ENCODE results near the gene TIGD4.
A peak's percentile ranks its signal among the peaks of the same experiment; 100 is the strongest.

The TIGD4 gene

GRCh38 chr4:152779513-152780266 is at the start of gene TIGD4, which contains the start of gene ARFIP1:
Gene TIGD4 (minus strand): TSS chr4:152779730. CDS start chr4:152771004, 8,726 bp downstream.
Gene ARFIP1 (plus strand): TSS chr4:152779954. CDS start chr4:152829634, 49,680 bp downstream.
- peak; percentile 96 for DNase-seq (ENCODE audit: low spot score)

GRCh38 chr4:152828122-152828521 is 48.6 kb upstream of the TIGD4 start:
- no peak for DNase-seq (ENCODE audit: low spot score)

- no peak for DNase-seq (ENCODE audit: low spot score)
Measured at GRCh38 chr4:152825336-152825735, 45.8 kb upstream of the TIGD4 start.

- DNase-seq (ENCODE audit: low spot score), result no peak
Measured at GRCh38 chr4:152824561-152824960, 45.0 kb upstream of the TIGD4 start.

GRCh38 chr4:152822323-152822722 is 42.8 kb upstream of the TIGD4 start:
- no peak for DNase-seq (ENCODE audit: low spot score)

- DNase-seq (ENCODE audit: low spot score), result no peak
Measured at GRCh38 chr4:152820073-152820472, 40.5 kb upstream of the TIGD4 start.

- DNase-seq (ENCODE audit: low spot score), result no peak
Measured at GRCh38 chr4:152819026-152819645, 39.6 kb upstream of the TIGD4 start.

- no peak for DNase-seq (ENCODE audit: low spot score)
Measured at GRCh38 chr4:152817331-152817730, 37.8 kb upstream of the TIGD4 start.

- DNase-seq (ENCODE audit: low spot score), result no peak
Measured at GRCh38 chr4:152815078-152815477, 35.5 kb upstream of the TIGD4 start.

- no peak for DNase-seq (ENCODE audit: low spot score)
Measured at GRCh38 chr4:152810715-152811287, 31.3 kb upstream of the TIGD4 start.

GRCh38 chr4:152808670-152809069 is 29.1 kb upstream of the TIGD4 start:
- DNase-seq (ENCODE audit: low spot score), result no peak

- no peak for DNase-seq (ENCODE audit: low spot score)
Measured at GRCh38 chr4:152807294-152807829, 27.8 kb upstream of the TIGD4 start.

- DNase-seq (ENCODE audit: low spot score), result no peak
Measured at GRCh38 chr4:152806501-152807125, 27.1 kb upstream of the TIGD4 start.

- DNase-seq (ENCODE audit: low spot score), result no peak
Measured at GRCh38 chr4:152805818-152806217, 26.3 kb upstream of the TIGD4 start.

- DNase-seq (ENCODE audit: low spot score), result no peak
Measured at GRCh38 chr4:152805071-152805650, 25.6 kb upstream of the TIGD4 start.

GRCh38 chr4:152803541-152803940 is 24.0 kb upstream of the TIGD4 start:
- peak; percentile 25 for DNase-seq (ENCODE audit: low spot score)

- no peak for DNase-seq (ENCODE audit: low spot score)
Measured at GRCh38 chr4:152795891-152796290, 16.4 kb upstream of the TIGD4 start.

- DNase-seq (ENCODE audit: low spot score), result no peak
Measured at GRCh38 chr4:152786627-152787026, 7.1 kb upstream of the TIGD4 start.

GRCh38 chr4:152785639-152786615 is 6.4 kb upstream of the TIGD4 start:
- no peak for DNase-seq (ENCODE audit: low spot score)

GRCh38 chr4:152784490-152785350 is 5.2 kb upstream of the TIGD4 start:
- peak; percentile 75 for DNase-seq (ENCODE audit: low spot score)

Measured in D341Med (cell line).